Activated T-cell treated with anti-CD3 and anti-CD28 coated beads, Interleukin-2, amount 50 U/mL, for 4 hours (primary cell): ENCODE results near the gene MIXL1. TPM values are rescaled to one million over a fixed set of nuclear protein-coding genes. Genes with fewer than 3 reads are reported as not detected.
"Not testable (repeated sequence)": the region's sequence is repeated elsewhere in the genome, so short reads cannot be mapped to it uniquely, and the experiment has no call there.

Experiments used
- ATAC-seq, 2 donors: fragments of 200-7000 bp; cut with Tn5 transposase; one replicate each; pipeline ENCODE4 v1.10.0; 2021
- DNase-seq: peaks from one replicate; pipeline ENCODE4 v3.0.0-alpha.2; 2020
- H3K27me3 Mint-ChIP-seq: one replicate; pipeline ENCODE4 v1.8.0; 2021; ENCODE audit warnings: low read depth, mixed read lengths
- H3K36me3 Mint-ChIP-seq: one replicate; pipeline ENCODE4 v1.8.0; 2022; ENCODE audit warnings: mixed read lengths; ENCODE audit not compliant: insufficient read depth
- H3K4me1 Mint-ChIP-seq: one replicate; pipeline ENCODE4 v1.8.0; 2021; ENCODE audit warnings: low read depth, mixed read lengths
- H3K4me3 Mint-ChIP-seq: one replicate; pipeline ENCODE4 v1.8.0; 2021; ENCODE audit warnings: mild to moderate bottlenecking, moderate library complexity, mixed read lengths
- H3K9me3 Mint-ChIP-seq: one replicate; pipeline ENCODE4 v1.8.0; 2021; ENCODE audit warnings: mixed read lengths
- total RNA-seq, 3 donors: library from RNA; stranded (reverse); gene quantifications; one replicate each; pipeline ENCODE4 v1.2.1, GENCODE V29; 2021

Gene MIXL1
- total RNA-seq, 3 donors from 2014 or later: not detected

GRCh38 chr1:226233293-226233692 is 9.8 kb downstream of the MIXL1 start:
- ATAC-seq (no peak), DNase-seq (no peak)
- no peaks in the 10 kb centered on the region for H3K4me1 Mint-ChIP-seq
- H3K36me3 Mint-ChIP-seq: peaks cover 19% of the 10 kb centered on the region
- no peaks in the 10 kb centered on the region for H3K9me3 Mint-ChIP-seq
- H3K27me3 Mint-ChIP-seq: no peaks in the 10 kb centered on the region
- no peak overlapping the region for H3K4me3 Mint-ChIP-seq

- Mint-ChIP-seq H3K4me3 (no peak overlapping the region), H3K4me1 (no peaks in the 10 kb centered on the region), H3K27me3 (no peaks in the 10 kb centered on the region), H3K9me3 (no peaks in the 10 kb centered on the region), H3K36me3 (peaks cover 20% of the 10 kb centered on the region)
- DNase-seq: no peak
- no peak for ATAC-seq
These were observed 10.3 kb downstream of the MIXL1 start for GRCh38 chr1:226233806-226234205.

GRCh38 chr1:226236826-226237225 is 13.4 kb downstream of the MIXL1 start:
- Mint-ChIP-seq H3K9me3 (no peaks in the 10 kb centered on the region), H3K36me3 (peaks cover 24% of the 10 kb centered on the region), H3K27me3 (no peaks in the 10 kb centered on the region), H3K4me1 (no peaks in the 10 kb centered on the region), H3K4me3 (no peak overlapping the region)
- no peak for ATAC-seq
- no peak for DNase-seq

- ATAC-seq (no peak), DNase-seq (no peak)
- H3K36me3 Mint-ChIP-seq: peaks cover 20% of the 10 kb centered on the region
- H3K4me1 Mint-ChIP-seq: no peaks in the 10 kb centered on the region
- H3K27me3 Mint-ChIP-seq: no peaks in the 10 kb centered on the region
- no peaks in the 10 kb centered on the region for H3K9me3 Mint-ChIP-seq
- H3K4me3 Mint-ChIP-seq: no peak overlapping the region
These were observed 16.0 kb downstream of the MIXL1 start for GRCh38 chr1:226239421-226239820.

- ATAC-seq: no peak
- no peak overlapping the region for H3K4me3 Mint-ChIP-seq
These were observed 24.6 kb downstream of the MIXL1 start for GRCh38 chr1:226248091-226248490.

GRCh38 chr1:226248796-226249195 is 25.3 kb downstream of the MIXL1 start:
- no peaks in the 10 kb centered on the region for H3K9me3 Mint-ChIP-seq
- no peaks in the 10 kb centered on the region for H3K4me1 Mint-ChIP-seq
- H3K4me3 Mint-ChIP-seq: no peak overlapping the region
- DNase-seq: no peak
- no peaks in the 10 kb centered on the region for H3K27me3 Mint-ChIP-seq
- H3K36me3 Mint-ChIP-seq: peaks cover 13% of the 10 kb centered on the region
- no peak for ATAC-seq

More at GRCh38 chr1:226248091-226248490, 24.6 kb downstream of the MIXL1 start:
- H3K36me3 Mint-ChIP-seq: peaks cover 12% of the 10 kb centered on the region
- H3K4me1 Mint-ChIP-seq: no peaks in the 10 kb centered on the region
- no peaks in the 10 kb centered on the region for H3K9me3 Mint-ChIP-seq
- no peaks in the 10 kb centered on the region for H3K27me3 Mint-ChIP-seq
- DNase-seq: no peak

GRCh38 chr1:226250511-226250910 is 27.0 kb downstream of the MIXL1 start:
- Mint-ChIP-seq H3K4me1 (no peaks in the 10 kb centered on the region), H3K9me3 (no peaks in the 10 kb centered on the region), H3K36me3 (peaks cover 17% of the 10 kb centered on the region)

GRCh38 chr1:226252841-226253240 is 29.4 kb downstream of the MIXL1 start:
- not testable (repeated sequence) for DNase-seq, H3K9me3 Mint-ChIP-seq, ATAC-seq, H3K4me1 Mint-ChIP-seq, H3K27me3 Mint-ChIP-seq, H3K4me3 Mint-ChIP-seq
- peaks cover 22% of the 10 kb centered on the region for H3K36me3 Mint-ChIP-seq

More at GRCh38 chr1:226250511-226250910, 27.0 kb downstream of the MIXL1 start:
- no peak overlapping the region for H3K4me3 Mint-ChIP-seq
- no peaks in the 10 kb centered on the region for H3K27me3 Mint-ChIP-seq
- ATAC-seq (no peak), DNase-seq (no peak)

GRCh38 chr1:226253933-226254332 is 30.5 kb downstream of the MIXL1 start:
- Mint-ChIP-seq H3K27me3 (no peaks in the 10 kb centered on the region), H3K9me3 (no peaks in the 10 kb centered on the region), H3K4me3 (no peak overlapping the region), H3K4me1 (no peaks in the 10 kb centered on the region), H3K36me3 (peaks cover 22% of the 10 kb centered on the region)
- DNase-seq (no peak), ATAC-seq (no peak)

GRCh38 chr1:226255380-226255779 is 31.9 kb downstream of the MIXL1 start:
- Mint-ChIP-seq H3K4me1 (no peaks in the 10 kb centered on the region), H3K27me3 (no peaks in the 10 kb centered on the region)
- ATAC-seq: no peak

GRCh38 chr1:226261818-226262217 is 38.4 kb downstream of the MIXL1 start:
- Mint-ChIP-seq H3K4me1 (no peaks in the 10 kb centered on the region), H3K27me3 (no peaks in the 10 kb centered on the region), H3K36me3 (peaks cover 33% of the 10 kb centered on the region), H3K9me3 (peaks cover 19% of the 10 kb centered on the region), H3K4me3 (no peak overlapping the region)
- DNase-seq (no peak), ATAC-seq (no peak)

More at GRCh38 chr1:226255380-226255779, 31.9 kb downstream of the MIXL1 start:
- Mint-ChIP-seq H3K36me3 (peaks cover 28% of the 10 kb centered on the region), H3K4me3 (no peak overlapping the region), H3K9me3 (peaks cover 10% of the 10 kb centered on the region)
- DNase-seq: no peak

GRCh38 chr1:226268421-226269124 is 45.1 kb downstream of the MIXL1 start:
- Mint-ChIP-seq H3K36me3 (peaks cover 3% of the 10 kb centered on the region), H3K4me3 (no peak overlapping the region), H3K4me1 (no peaks in the 10 kb centered on the region), H3K9me3 (no peaks in the 10 kb centered on the region), H3K27me3 (no peaks in the 10 kb centered on the region)
- no peak for ATAC-seq
- no peak for DNase-seq

- H3K9me3 Mint-ChIP-seq, H3K4me1 Mint-ChIP-seq, DNase-seq, ATAC-seq, H3K27me3 Mint-ChIP-seq, H3K36me3 Mint-ChIP-seq, H3K4me3 Mint-ChIP-seq: not testable (repeated sequence)
These were observed 48.9 kb downstream of the MIXL1 start for GRCh38 chr1:226272233-226272902.

GRCh38 chr1:226274138-226274537 is 50.7 kb downstream of the MIXL1 start:
- no peak for ATAC-seq
- H3K4me1 Mint-ChIP-seq: no peaks in the 10 kb centered on the region
- no peak overlapping the region for H3K4me3 Mint-ChIP-seq
- H3K27me3 Mint-ChIP-seq: no peaks in the 10 kb centered on the region
- peaks cover 6% of the 10 kb centered on the region for H3K36me3 Mint-ChIP-seq
- no peaks in the 10 kb centered on the region for H3K9me3 Mint-ChIP-seq
- DNase-seq: no peak

GRCh38 chr1:226276077-226276682 is 52.7 kb downstream of the MIXL1 start:
- Mint-ChIP-seq H3K9me3 (no peaks in the 10 kb centered on the region), H3K36me3 (peaks cover 6% of the 10 kb centered on the region)

More at GRCh38 chr1:226276077-226276682, 52.7 kb downstream of the MIXL1 start:
- Mint-ChIP-seq H3K27me3 (no peaks in the 10 kb centered on the region), H3K4me3 (no peak overlapping the region), H3K4me1 (no peaks in the 10 kb centered on the region)
- ATAC-seq: no peak
- DNase-seq: no peak
